Measurements from ENCODE around the gene GM2A. TPM values are rescaled to one million over a fixed set of nuclear protein-coding genes. Genes with fewer than 3 reads are reported as not detected.
A peak's percentile ranks its signal among the peaks of the same experiment; 100 is the strongest.

GM2A gene
- total RNA-seq, 1 donor from 2014 or later, result 51.3 TPM

GRCh38 chr5:151212406-151212798 lies 40.6 kb upstream of the GM2A start:
- TF ChIP-seq, protein P1, sequence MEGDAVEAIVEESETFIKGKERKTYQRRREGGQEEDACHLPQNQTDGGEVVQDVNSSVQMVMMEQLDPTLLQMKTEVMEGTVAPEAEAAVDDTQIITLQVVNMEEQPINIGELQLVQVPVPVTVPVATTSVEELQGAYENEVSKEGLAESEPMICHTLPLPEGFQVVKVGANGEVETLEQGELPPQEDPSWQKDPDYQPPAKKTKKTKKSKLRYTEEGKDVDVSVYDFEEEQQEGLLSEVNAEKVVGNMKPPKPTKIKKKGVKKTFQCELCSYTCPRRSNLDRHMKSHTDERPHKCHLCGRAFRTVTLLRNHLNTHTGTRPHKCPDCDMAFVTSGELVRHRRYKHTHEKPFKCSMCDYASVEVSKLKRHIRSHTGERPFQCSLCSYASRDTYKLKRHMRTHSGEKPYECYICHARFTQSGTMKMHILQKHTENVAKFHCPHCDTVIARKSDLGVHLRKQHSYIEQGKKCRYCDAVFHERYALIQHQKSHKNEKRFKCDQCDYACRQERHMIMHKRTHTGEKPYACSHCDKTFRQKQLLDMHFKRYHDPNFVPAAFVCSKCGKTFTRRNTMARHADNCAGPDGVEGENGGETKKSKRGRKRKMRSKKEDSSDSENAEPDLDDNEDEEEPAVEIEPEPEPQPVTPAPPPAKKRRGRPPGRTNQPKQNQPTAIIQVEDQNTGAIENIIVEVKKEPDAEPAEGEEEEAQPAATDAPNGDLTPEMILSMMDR (IDR thresholded peaks at IDR 0.05), result no peak
- ChIA-PET CTCF (interaction anchor here (1.0 to 3.1 kb wide), 9 partner anchors 9 to 146 kb away, joined by 3 to 15 read pairs (median 8); partner anchors contain the start of gene CCDC69), POLR2A (interaction anchor here (0.8 to 8.3 kb wide), 17 partner anchors 11 to 801 kb away, joined by 3 to 222 read pairs (median 14); partner anchors contain the start of genes CCDC69, G3BP1 and GM2A)
- ATAC-seq (ENCODE audit: low read depth) (no peak), DNase-seq (no peak)
- peak overlapping the region; percentile 69 for H3K4me3 Mint-ChIP-seq
- peaks cover 30% of the 10 kb centered on the region for H3K36me3 Mint-ChIP-seq (ENCODE audit: low read depth)
- intact Hi-C loops (cut with micrococcal nuclease), result loop anchor here (5.0 kb wide), 2 partner anchors 545 to 800 kb away; partner anchors contain the start of genes ATOX1 and CD74
- peak overlapping the region; percentile 94 for H3K27ac Mint-ChIP-seq
- H3K9me3 Mint-ChIP-seq, result no peaks in the 10 kb centered on the region
- peaks cover 96% of the 10 kb centered on the region for H3K4me1 Mint-ChIP-seq
- no peaks in the 10 kb centered on the region for H3K27me3 Mint-ChIP-seq

DNA sequence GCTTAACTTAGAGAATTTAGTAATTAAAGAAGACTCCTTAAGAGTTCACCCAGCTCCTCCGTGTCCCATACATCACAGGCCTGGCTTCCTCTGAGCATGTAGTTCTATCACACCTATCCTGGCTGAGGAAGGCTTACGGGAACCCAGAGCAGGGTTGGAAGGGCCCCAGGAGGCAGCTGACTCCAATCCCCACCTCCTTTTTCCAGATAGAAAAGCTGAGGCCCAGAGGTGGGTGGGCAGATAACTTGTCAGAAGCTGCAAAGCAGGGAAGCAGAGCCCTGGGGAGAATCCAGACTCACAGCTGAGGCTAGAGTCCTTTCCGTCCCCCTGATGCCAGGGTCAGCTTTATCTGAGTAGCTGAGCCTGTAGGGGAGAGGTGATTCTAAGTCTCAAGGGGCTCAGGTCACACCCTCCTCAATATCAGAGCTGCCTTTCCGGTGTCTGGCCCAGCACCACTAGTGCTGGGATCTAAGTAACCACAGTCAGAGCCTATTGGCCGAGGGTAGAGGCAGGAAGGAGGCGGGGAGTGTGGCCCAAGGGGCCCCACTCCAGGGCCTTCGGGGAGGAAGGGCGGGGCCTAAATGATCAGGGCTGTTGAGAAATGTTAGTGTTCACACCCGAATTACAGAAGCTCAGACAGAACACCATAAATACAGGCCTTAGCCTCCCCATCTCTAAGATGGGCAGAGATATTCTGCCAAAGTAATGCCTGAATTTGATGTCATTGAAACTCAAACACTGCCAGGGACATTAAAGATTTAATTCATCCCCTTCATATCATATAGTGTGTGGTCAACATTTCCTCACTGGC lies 39.0 kb upstream of the GM2A start:
- DNase-seq (peak; percentile 62), ATAC-seq (ENCODE audit: low read depth) (peak; percentile 72)
- CTCF ChIA-PET, result interaction anchor here (1.2 to 3.1 kb wide), 8 partner anchors 10 to 102 kb away, joined by 3 to 24 read pairs (median 8); partner anchors contain the start of gene CCDC69
- Mint-ChIP-seq H3K27me3 (no peaks in the 10 kb centered on the region), H3K4me1 (peaks cover 96% of the 10 kb centered on the region), H3K4me3 (peak overlapping the region; percentile 66), H3K36me3 (ENCODE audit: low read depth) (peaks cover 40% of the 10 kb centered on the region), H3K9me3 (no peaks in the 10 kb centered on the region), H3K27ac (peak overlapping the region; percentile 94)
- POLR2A ChIA-PET, result interaction anchor here (0.5 to 8.3 kb wide), 37 partner anchors 9 to 804 kb away, joined by 3 to 222 read pairs (median 5); partner anchors contain the start of genes ANXA6, CCDC69, GM2A and TNIP1
- TF ChIP-seq, protein P1 (IDR thresholded peaks at IDR 0.05), result no peak
- intact Hi-C loops (cut with micrococcal nuclease), result loop anchor here (1.0 to 5.0 kb wide), 11 partner anchors 9 to 802 kb away; partner anchors contain the start of genes ANXA6, ATOX1 and CD74

DNA sequence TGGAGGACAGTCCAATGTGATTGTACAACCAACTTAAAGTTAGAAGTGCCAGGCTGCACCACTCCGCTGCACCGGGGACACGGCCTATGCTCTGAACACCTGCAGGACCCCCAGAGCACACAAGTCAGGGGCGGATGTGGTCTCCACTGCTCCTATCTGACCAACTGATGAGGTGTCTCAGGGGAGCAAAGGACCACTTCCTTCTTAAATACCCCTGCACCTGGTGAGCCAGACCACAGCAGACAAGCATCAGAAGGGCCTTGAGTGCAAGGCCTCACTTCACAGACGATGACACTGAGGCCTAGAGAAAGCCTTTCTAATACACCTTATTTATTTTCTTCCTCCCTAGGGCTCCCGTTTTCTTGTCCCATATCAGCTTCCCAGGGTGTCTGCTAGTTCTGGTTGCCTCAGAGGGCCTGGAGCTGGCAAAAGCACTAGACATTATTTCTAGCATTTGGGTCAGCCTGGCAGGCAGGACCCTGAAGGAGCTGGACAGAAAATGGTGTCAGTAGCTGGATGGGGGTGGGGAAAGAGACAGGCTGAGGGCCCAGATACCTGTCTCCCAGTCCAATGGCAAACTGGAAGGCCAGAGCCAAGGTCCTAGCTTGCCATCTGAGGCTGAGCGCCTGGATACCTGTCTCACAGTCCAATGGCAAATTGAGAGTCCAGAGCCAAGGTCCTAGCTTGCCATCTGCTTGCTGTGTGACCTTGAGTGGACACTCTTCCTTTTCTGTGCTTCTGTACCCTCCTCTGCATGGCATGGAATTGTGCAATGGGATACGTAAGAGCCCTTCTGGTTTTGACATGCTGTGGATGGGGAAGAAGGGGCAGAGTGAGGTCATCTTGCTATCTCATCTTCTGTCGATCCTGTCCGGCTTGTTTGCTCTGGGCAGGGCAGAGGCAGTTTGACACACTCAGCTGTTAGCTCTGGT lies 38.1 kb upstream of the GM2A start:
- intact Hi-C loops (cut with micrococcal nuclease), result loop anchor here (1.0 to 5.0 kb wide), 11 partner anchors 8 to 803 kb away; partner anchors contain the start of genes ANXA6, ATOX1 and CD74
- Mint-ChIP-seq H3K36me3 (ENCODE audit: low read depth) (peaks cover 42% of the 10 kb centered on the region), H3K27ac (peak overlapping the region; percentile 94), H3K4me1 (peaks cover 96% of the 10 kb centered on the region), H3K4me3 (peak overlapping the region; percentile 66), H3K9me3 (no peaks in the 10 kb centered on the region), H3K27me3 (no peaks in the 10 kb centered on the region)
- ChIA-PET POLR2A (interaction anchor here (0.6 to 8.3 kb wide), 30 partner anchors 8 to 805 kb away, joined by 3 to 222 read pairs (median 5); partner anchors contain the start of genes ANXA6, CCDC69 and GM2A), CTCF (interaction anchor here (1.1 to 3.1 kb wide), 9 partner anchors 9 to 101 kb away, joined by 3 to 24 read pairs (median 5); partner anchors contain the start of gene CCDC69)
- peak; percentile 65 for DNase-seq
- peak; percentile 59 for ATAC-seq (ENCODE audit: low read depth)
- TF ChIP-seq, protein P1 (IDR thresholded peaks at IDR 0.05), result no peak

DNA sequence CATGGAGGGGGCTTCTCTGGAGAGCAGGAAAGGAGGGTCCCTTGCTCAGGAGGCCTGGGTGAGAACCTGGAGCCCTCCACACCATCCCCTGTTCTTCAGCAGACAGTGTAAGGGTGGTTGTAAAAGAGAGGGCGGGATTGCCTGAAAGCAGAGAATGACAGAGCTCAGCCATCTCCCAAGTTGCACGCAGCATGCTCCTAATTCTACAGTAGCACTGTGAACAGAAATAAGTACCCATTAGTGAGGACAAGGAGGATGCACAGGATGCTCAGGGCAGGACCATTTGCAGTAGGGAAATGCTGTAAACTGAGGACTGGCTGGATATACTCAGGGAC lies 37.5 kb upstream of the GM2A start:
- intact Hi-C loops (cut with micrococcal nuclease), result loop anchor here (2.0 kb wide), 2 partner anchors 59 to 157 kb away; partner anchors contain the start of gene ANXA6
- CTCF ChIA-PET, result interaction anchor here (1.1 to 3.1 kb wide), 5 partner anchors 9 to 89 kb away, joined by 3 to 24 read pairs (median 13); partner anchors contain the start of gene CCDC69
- TF ChIP-seq, protein P1 (IDR thresholded peaks at IDR 0.05), result no peak
- ATAC-seq (ENCODE audit: low read depth), result no peak
- Mint-ChIP-seq H3K4me3 (peak overlapping the region; percentile 66), H3K9me3 (no peaks in the 10 kb centered on the region), H3K36me3 (ENCODE audit: low read depth) (peaks cover 48% of the 10 kb centered on the region), H3K27ac (peak overlapping the region; percentile 94), H3K27me3 (no peaks in the 10 kb centered on the region), H3K4me1 (peaks cover 98% of the 10 kb centered on the region)
- no peak for DNase-seq
- POLR2A ChIA-PET, result interaction anchor here (1.1 to 8.3 kb wide), 12 partner anchors 8 to 804 kb away, joined by 3 to 222 read pairs (median 12); partner anchors contain the start of genes CCDC69 and GM2A

Data from activated B cell treated with CpG ODN at 0.5 μM for 24 hours (primary cell).